RPMI7951 (cell line): ENCODE results near the gene C3AR1. TPM values are rescaled to one million over a fixed set of nuclear protein-coding genes. Genes with fewer than 3 reads are reported as not detected.
"Not testable (repeated sequence)": the region's sequence is repeated elsewhere in the genome, so short reads cannot be mapped to it uniquely, and the experiment has no call there.

ENCODE experiments used
- DNase-seq: peaks from one replicate; pipeline ENCODE4 v3.0.0-alpha.2; 2012; ENCODE audit warnings: low read depth
- total RNA-seq: library from RNA; depleted of rRNA; stranded (reverse); fragments of >200 nt; shearing (Covaris generic); gene quantifications from 2 replicates; pipeline ENCODE4 v1.2.3, GENCODE V29; 2014; rRNA removed

The C3AR1 gene
- total RNA-seq, 1 experiment from 2014 or later, result 1.2 TPM

- no peak for DNase-seq
Observed at GRCh38 chr12:8028267-8028666, 37.9 kb downstream of the C3AR1 start.

- no peak for DNase-seq
Observed at GRCh38 chr12:8027856-8028255, 38.3 kb downstream of the C3AR1 start.

GRCh38 chr12:8026291-8026900, 39.8 kb downstream of the C3AR1 start:
- peak; percentile 98 for DNase-seq

- no peak for DNase-seq
Observed at GRCh38 chr12:8018666-8019581, 47.2 kb downstream of the C3AR1 start.

- not testable (repeated sequence) for DNase-seq
Observed at GRCh38 chr12:8018213-8018612, 47.9 kb downstream of the C3AR1 start.

GRCh38 chr12:8014836-8015235, 51.3 kb downstream of the C3AR1 start:
- no peak for DNase-seq

- no peak for DNase-seq
Observed at GRCh38 chr12:8012651-8013309, 53.4 kb downstream of the C3AR1 start.

GRCh38 chr12:8011331-8011730, 54.8 kb downstream of the C3AR1 start:
- no peak for DNase-seq

Other genes starting within 250 kb of the C3AR1 start
- gene SLC2A14, start 193.4 kb downstream of the C3AR1 start, total RNA-seq, result 0.10 and 0.12 TPM in 2 replicates
- gene SLC2A3, start 130.2 kb downstream of the C3AR1 start, total RNA-seq, result 20.1 and 20.6 TPM in 2 replicates
- gene FOXJ2, start 33.6 kb downstream of the C3AR1 start, total RNA-seq, result 6.7 and 7.0 TPM in 2 replicates
- gene NECAP1, start 15.9 kb upstream of the C3AR1 start, total RNA-seq, result 25.7 and 30.8 TPM in 2 replicates
- 0.48 TPM in 1 of 2 replicates, not detected in the other for gene CLEC4A, start 57.3 kb upstream of the C3AR1 start, total RNA-seq
- not detected in 2 replicates for gene ZNF705A, start 90.7 kb upstream of the C3AR1 start, total RNA-seq
- gene FAM90A1, start 161.3 kb upstream of the C3AR1 start, total RNA-seq, result not detected in 2 replicates